Stimulated activated CD8-positive, alpha-beta memory T cell treated with anti-CD3 and anti-CD28 coated beads, Interleukin-12 subunit alpha, Interleukin-12 subunit beta, amount 100 ng/mL, for 4 hours (primary cell): ENCODE measurements around the gene LMTK3.
"Not testable (repeated sequence)": the region's sequence is repeated elsewhere in the genome, so short reads cannot be mapped to it uniquely, and the experiment has no call there.

Source experiments
- DNase-seq: peaks from one replicate; pipeline ENCODE4 v3.0.0-alpha.2; 2020; ENCODE audit warnings: low read depth

Gene LMTK3

DNA sequence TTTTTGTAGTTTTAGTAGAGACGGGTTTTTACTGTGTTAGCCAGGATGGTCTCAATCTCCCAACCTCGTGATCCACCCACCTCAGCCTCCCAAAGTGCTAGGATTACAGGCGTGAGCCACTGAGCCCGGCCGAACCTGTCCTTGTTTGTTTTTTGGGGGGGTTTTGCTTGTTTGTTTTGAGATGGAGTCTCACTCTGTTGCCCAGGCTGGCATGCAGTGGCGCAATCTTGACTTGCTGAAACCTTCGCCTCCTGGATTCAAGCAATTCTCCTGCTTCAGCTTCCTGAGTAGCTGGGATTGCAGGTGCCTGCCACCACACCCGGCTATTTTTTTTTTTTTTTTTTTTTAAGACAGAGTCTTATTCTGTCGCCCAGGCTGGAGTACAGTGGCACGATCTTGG is 24.9 kb downstream of the LMTK3 start:
- DNase-seq: not testable (repeated sequence)

DNA sequence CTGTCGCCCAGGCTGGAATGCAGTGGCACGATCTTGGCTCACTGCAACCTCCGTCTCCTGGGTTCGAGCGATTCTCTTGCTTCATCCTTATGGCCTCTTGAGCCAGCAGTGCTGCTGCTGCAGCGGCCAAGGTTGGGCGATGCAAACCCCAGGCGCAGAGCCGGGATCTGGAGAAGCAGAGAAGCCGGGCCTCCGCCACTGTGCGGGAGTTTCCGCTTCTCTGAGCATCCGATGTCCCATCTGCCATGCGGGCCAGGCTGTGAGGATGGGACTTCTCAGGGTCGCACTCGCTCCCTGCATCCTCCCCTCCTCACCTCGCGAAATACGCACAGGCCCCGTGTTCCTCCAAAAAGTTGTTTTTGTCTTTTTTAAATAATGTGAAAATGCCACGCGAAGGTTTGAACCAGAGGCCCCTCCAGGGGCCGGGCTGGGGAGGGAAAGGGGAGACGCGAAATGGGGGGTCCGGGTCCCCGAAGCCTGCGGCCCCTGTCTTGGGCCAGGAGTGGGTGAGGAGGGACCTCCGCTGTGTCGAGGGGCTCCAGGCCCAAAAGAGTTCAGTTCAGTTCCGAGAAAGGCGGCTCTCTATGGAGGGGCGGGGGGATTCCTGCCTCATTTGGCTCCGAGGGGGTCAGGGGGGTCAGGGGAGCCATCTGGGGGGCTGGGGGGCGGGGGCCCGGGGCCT is 26.6 kb downstream of the LMTK3 start:
- no peak for DNase-seq

DNA sequence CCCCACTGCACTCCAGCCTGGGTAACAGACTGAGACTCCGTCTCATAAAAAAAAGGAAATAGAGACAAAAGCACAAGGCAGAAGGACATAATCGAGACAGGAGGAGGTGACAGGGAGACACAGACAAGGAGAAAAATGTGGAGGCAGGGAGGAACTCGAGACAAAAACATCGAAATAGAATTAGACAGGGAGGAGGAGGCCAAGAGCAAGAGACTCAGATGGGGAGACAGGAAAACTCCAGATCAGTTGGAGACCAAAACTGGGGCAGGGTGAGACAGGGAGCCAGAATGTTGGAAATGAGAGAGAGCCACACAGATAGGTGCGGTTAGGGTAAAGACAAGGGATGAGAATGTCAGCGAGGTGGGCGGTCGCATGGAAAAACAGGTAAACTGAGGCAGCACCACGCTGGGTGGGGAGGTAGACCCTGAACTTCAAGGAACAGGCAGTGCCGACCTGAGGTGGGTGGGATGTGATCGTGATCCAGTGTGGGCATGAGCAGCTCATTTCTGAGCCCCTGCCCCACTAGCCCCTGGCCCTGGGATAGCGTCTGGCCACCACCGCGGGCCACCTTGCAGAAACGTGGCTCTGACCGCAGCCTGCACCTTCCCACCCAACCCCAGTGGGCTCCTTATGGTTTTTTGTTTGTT is 27.3 kb downstream of the LMTK3 start:
- no peak for DNase-seq

DNA sequence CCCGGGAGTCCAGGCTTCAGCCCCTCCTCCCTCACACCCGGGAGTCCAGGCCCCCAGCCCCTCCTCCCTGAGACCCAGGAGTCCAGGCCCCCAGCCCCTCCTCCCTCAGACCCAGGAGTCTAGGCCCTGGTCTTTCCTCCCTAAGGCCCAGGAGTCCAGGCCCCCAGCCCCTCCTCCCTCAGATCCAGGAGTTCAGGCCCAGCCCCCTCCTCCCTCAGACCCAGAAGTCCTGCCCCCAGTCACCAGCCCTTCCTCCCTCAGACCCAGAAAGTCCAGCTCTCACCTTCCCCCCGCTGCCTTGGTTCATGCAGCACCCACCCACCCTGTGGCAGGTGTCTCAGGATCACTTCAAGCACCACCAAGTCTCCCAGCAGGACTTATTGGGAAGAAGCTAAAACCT is 28.3 kb downstream of the LMTK3 start:
- no peak for DNase-seq

DNA sequence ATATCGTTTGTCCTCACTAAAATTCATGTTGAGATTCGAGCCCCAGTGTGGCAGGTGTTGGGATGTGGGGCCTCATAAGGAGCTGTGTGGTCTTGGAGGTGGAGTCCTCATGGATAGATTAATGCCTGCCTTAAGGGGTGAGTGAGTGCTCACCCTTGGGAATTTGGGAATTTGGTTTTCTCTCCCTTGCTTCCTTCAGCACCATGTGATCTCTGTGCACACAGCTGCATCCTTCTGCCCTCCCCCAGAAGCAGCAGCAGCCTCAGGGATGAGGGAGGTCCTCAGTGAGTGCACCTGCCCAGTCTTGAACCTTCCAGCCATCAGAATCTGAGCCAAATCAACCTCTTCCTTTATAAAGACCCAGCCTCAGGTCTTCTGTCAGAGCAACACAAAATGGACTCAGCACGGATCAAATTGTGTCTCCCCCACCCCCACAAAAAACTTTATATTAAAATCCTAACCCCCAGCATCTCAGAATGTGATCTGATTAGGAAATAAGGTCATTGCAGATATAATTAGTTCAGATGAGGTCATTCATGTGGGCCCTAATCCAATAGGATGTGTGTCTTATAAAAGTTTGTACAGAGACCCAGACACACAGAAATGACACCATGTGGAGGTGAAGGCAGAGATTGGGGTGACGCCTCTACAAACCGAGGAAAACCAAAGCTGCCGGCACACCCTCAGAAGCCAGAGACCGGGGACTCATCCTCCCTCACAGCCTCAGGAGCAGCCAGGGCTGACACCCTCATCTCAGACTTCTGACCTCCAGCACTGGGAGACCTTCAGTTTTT is 29.6 kb downstream of the LMTK3 start:
- no peak for DNase-seq

DNA sequence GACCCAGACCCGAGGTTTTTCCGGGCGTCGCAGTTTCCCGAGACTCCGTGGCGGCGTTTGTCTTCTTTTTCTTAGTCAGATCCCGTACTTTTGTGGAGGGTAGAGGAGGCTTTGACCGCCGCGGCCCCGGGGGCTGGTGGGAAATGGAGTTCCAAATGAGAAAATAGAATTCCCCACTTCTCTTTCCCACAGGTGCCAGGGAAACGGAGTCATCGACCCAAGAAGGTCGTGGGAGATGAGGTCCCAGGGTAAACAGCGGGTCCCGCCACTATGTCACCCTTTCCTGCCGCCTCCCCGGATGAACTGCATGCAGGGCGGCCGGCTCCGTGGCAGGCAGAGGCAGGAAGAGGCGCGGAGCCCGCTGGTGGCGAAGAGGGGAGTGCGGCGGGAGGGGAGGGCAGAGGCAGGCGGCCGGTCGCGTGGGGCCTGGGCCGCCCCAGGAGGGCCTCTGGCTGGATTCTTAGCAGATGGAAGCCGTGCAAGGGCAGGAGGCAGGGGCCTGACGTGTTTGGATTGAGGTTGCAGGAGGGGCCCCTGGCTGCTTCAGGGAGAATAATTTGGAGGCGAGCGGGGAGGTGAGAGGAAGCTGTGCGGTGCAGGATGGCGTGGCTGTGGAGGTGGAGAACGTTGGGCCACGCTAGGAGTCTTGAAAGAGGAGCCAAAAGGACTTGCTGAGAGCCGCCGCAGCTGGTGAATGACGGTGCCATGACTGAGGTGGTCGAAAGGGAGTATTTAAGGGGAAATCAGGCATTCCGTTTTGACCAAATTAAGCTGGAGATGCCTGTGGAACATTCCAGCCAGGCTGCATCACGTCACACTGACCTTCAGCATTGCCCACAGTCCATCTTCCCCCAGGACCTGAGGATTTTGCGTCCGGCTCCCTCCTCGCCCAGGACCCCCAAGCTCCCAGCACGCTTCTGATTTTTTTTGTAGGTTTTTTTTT is 30.8 kb downstream of the LMTK3 start:
- DNase-seq: no peak

DNA sequence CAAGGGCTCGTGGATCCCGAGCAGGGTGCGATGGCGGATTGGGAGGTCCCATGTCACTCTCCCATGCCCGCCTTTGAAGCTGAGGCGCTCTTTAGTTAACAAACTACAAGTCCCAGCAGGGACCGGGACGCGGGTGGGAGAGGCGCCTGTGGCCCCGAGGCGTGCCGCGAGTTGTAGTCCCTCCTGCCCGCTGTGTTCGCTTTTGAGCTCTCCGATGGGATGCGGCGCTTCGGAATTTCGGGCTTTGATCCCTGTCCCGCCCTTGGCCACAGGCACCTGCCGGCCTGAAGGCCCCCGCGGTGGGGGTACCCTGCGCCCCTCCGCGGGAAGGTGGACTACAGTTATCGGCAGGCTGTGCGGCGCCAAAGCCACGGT is 31.5 kb downstream of the LMTK3 start:
- no peak for DNase-seq

DNA sequence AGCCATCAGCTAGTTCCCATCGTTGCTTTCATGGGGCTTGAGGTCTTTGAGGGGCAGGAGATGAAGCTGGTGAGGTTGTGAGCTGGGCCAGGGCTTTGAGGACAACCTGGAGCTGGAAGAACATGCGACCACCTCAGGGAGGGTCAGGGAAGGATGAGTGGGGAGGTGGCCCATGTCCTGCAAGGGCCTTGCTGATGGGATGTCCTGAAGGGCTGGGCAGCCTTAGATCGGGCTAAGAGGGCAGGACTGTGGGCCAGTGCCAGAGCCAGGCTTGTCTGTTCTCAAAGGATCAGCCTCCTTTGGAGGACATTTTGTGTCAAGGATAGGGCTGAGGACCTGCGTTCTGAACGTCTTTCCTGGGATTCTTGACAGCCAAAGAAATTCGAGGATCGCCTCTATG is 31.9 kb downstream of the LMTK3 start:
- no peak for DNase-seq

DNA sequence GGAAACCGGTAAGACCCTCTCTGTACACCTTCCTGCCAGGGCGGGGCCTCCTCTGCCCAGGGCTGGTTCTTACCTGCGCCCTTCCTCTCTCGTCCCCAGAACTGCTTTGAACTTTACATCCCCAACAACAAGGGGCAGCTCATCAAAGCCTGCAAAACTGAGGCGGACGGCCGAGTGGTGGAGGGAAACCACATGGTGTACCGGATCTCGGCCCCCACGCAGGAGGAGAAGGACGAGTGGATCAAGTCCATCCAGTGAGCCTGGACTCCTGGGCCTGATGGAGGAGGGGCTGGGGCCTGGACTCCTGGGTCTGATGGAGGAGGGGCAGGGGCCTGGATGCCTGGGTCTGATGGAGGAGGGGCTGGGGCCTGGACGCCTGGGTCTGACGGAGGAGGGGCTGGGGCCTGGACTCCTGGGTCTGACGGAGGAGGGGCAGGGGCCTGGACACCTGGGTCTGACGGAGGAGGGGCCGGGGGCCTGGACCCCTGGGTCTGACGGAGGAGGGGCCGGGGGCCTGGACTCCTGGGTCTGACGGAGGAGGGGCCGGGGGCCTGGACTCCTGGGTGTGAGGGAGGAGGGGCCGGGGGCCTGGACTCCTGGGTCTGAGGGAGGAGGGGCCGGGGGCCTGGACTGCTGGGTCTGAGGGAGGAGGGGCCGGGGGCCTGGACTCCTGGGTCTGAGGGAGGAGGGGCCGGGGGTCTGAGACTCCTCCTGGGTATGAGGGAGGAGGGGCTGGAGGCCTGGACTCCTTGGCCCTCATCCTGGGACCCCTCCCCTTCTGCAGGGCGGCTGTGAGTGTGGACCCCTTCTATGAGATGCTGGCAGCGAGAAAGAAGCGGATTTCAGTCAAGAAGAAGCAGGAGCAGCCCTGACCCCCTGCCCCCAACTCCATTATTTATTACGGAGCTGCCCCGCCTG is 33.0 kb downstream of the LMTK3 start:
- DNase-seq: no peak

DNA sequence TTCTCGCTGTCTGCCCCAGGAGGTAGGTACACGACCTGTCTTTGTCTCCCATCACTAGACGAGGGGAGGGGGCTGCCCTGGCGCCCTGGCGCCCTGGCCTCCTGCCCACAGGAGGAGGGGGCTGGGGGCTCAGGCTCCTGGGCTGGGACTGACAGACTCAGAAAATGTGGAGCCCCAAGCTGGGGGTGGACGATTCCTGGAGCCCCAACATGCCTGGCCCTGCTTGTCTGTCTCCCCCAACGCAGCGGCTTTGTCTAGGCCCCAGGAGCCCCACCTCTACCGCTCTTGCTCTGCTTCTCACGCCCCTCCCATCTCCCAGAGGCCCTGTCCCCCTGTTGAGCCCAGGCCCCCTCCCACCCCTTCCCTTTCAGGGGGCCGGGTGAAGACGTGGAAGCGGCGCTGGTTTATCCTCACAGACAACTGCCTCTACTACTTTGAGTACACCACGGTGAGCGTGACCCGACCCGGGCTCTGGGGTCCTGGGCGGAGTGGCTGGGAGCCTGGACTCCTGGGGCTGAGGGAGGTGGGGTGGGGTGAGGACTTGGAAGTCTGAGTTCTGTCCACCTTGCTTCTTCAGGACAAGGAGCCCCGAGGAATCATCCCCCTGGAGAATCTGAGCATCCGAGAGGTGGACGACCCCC is 33.8 kb downstream of the LMTK3 start:
- no peak for DNase-seq

DNA sequence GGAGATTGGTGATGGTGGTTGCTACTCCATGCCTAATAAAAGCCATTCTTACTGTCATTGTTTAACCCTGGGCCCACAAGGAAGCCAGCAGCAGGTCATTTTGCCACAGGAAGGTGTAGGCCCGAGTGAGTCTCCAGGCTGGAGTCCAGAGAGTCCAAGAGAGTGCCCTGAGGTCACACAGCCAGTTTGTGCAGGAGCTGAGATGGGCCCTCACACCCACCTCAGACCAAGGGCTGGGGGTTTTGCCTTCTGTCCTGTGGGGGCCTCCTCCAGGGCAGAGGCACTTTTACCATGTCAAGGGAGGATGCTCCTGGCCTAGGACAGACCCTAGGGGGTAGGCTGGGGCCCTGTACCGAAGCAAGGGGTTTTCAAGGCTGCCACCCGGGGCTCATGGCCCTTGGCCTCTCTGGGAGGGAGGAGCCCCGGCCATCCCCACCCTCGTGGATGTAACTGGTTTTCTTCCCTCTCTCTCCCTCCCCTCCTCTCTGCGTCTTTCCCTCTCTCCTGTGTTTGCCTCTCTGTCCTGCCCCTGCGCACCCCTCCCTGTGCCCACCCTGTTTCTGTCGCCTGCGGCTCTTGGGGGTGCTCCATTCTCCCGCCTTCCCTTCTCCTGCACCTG is 34.5 kb downstream of the LMTK3 start:
- no peak for DNase-seq

DNA sequence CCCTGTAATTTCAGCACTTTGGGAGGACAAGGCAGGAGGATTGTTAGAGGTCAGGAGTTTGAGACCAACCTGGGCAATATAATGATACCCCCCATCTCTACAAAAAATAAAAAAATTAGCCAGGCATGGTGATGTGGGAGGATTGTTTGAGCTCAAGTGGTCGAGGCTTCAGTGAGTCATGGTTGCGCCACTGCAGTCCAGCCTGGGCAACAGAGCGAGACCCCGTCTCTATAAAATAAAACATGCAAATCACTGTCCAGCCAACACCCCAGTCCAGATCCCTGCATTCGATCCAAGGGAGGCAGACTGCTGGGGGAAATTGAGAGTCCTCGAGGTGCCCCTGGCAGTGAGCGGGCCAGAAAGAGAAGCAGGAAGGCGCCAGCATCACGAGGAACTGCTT is 35.5 kb downstream of the LMTK3 start:
- no peak for DNase-seq

DNA sequence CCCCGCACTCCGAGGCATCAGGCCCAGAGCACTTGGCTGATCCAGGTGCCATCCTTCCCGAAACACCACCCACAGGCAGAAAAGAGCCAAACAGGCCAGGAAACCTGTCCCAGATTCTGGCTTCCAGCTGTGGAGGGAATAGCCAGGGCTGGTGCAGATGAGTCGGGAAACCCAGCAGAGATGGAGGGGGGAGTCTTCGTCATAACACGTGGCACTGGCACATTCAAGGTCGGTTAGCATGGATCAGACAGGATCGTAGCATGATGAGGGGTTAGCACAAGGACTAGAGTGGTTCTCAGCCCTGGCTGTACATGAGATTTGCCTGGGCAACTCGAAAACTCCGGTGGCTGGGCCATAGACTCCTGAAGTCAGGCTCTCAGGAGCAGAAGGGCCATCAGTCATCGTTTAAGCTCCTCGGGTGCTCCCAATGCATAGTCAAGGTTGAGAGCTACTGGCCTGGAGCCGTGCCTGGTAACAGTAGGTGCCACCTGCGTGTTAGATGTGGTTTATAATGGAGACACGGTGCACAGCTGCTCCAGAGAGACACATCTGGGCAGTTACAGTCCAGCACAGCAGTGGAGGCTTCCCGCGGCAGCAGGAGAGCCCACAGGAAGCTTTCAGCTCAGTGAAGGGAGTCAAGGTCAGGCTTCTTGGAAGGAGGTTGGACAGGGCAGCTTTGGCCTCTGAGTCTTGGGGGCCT is 36.1 kb downstream of the LMTK3 start:
- no peak for DNase-seq

DNA sequence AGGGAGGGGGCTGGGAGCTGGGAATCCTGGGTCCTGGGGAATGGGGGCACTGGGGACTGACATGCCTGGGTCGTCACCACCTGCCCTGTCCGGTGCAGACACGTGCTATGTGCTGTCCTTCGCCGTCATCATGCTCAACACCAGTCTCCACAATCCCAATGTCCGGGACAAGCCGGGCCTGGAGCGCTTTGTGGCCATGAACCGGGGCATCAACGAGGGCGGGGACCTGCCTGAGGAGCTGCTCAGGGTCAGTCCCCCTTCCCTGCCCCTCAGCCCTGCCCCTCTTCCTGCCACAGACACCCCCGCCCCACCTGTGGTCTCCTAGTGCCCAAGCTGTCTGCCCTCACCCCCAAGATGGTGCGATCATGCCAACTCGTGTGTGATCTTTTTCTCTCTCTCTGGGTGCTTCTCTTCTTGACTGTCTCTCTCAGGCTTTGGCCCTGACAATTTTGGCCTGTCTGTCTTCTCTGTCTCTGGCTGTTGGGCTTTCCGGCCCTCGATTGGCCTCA is 37.5 kb downstream of the LMTK3 start:
- DNase-seq: no peak

DNA sequence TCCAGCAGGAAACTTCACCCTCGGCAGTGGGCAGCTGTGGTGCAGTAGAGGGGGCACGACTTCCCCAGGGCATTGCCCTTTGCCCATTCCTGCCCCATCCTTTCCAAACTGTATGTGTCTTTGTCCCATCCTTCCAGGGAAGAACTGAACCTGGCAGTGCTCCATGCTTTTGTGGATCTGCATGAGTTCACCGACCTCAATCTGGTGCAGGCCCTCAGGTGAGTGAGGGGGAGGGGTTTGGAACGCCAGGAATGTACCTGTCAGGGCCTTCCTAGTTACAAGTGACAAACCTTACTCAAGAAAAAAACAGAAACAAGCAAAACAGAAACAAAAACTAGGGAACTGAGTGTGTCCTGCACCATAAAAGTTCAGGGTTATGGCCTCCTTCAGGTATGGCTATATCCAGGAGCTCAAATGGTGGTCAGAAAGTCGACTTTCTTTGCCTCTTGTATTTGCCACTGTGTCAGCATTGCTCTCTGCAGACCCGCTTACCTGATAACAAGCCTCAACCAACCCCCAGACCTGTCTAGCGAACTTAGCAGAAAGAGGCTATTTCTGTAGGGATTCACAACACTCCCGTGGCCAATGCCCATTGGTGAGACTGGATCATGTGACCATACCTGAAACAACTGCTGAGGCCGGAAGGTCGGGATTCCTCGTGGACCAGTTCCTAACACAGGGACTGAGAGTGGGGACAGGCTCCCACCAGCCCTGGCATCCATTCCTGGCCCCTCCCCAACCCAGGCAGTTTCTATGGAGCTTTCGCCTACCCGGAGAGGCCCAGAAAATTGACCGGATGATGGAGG is 38.3 kb downstream of the LMTK3 start:
- DNase-seq: no peak

DNA sequence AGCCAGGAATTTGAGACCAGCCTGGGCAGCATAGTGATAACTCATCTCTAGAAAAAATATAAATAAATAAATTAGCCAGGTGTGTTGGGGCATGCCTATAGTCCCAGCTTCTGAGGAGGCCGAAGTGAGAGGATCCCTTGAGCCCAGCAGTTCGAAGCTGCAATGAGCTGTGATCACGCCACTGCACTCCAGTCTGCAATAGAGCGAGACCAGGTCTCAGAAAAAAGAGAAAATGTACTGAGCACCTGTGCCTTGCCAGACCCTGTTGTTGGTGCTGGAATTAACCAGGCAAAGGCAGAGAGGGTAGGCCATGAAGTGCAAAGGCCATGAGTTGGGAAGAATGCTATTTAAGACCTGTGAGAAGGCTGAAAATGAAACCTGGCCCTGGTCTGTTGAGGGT is 39.8 kb downstream of the LMTK3 start:
- DNase-seq: no peak

DNA sequence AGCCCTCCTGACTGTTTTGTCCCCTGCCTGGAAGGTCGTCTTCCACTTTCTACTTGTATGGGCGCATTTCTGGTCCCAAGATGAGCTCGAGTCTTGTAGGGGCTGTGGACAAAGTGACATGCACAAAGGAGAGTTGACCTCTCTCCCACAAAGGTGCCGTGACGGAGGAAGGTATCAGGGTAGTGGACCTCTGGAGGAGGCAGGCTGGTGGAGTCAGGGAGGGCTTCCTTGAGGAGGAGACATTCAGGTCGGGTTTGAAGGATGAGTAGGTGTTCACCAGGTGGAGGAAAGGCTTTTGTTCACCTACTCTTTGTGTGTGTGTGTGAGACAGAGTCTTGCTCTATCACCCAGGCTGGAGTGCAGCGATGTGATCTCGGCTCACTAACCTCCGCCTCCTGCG is 40.8 kb downstream of the LMTK3 start:
- no peak for DNase-seq

DNA sequence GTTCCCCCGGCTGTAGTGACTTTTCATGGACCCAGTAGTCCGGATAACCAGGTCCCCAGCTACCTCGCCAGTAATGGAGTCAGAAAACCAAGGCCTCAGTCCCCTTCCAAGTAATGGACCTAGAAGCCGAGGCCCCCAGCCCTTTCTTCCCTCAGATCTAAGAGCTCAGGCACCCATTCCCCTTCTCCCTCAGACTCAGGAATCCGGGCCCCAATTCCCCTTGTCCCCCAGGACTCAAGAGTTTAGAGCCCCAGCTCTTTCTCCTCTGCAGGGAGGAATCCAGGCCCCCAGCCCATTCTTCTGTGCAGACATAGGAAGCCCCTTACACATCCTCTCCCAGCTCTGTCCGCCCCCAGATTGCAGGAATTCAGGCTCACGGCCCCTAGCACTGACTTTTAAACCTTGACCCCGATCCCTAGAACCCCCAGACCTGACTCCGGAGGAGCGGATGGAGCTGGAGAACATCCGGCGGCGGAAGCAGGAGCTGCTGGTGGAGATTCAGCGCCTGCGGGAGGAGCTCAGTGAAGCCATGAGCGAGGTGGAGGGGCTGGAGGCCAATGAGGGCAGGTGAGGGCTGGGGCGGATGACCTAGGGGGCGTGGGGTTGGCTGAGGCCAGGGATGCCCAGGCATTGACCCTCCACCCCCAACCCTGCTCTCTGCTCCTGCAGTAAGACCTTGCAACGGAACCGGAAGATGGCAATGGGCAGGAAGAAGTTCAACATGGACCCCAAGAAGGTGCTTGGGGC is 41.5 kb downstream of the LMTK3 start:
- no peak for DNase-seq
